GM12878 (cell line): ENCODE data around the gene IRX4. TPM values are rescaled to one million over a fixed set of nuclear protein-coding genes. Genes with fewer than 3 reads are reported as not detected.
"Not testable (repeated sequence)": the region's sequence is repeated elsewhere in the genome, so short reads cannot be mapped to it uniquely, and the experiment has no call there.

Experiments
- ATAC-seq: fragments of 200-7000 bp; cut with Tn5 transposase; 3 replicates; pipeline ENCODE4 v1.9.1; 2020; ENCODE audit warnings: mild to moderate bottlenecking, moderate library complexity
- BruUV-seq: library from RNA; stranded (reverse); fragments of 400-500 nt; replicated peaks from 2 replicates; lab custom pipeline; 2021; lab: Mats Ljungman, UMichigan
- CTCF ChIA-PET: fragments of 300-600 bp; sonication (Branson Sonifier 250); formaldehyde crosslinking; extraction: SDS; loops from one replicate; lab custom pipeline; 2021; ENCODE audit warnings: inconsistent platforms; lab: Yijun Ruan, JAX
- POLR2A ChIA-PET: fragments of 350-600 bp; formaldehyde crosslinking; extraction: SDS; loops from one replicate; lab custom pipeline; 2021; ENCODE audit warnings: inconsistent platforms; lab: Charles Lee
- RAD21 ChIA-PET: fragments of 300-600 bp; sonication (Branson Sonifier 250); formaldehyde crosslinking; loops from one replicate; lab custom pipeline; 2023; ENCODE audit warnings: antibody characterized with exemption; ENCODE audit not compliant: unreplicated experiment; lab: Charles Lee
- SMC1A ChIA-PET: fragments of 300-600 bp; sonication (Branson Sonifier 250); formaldehyde crosslinking; loops from one replicate; lab custom pipeline; 2023; ENCODE audit not compliant: unreplicated experiment, uncharacterized antibody; lab: Charles Lee
- DNase-seq: peaks from one replicate; pipeline ENCODE4 v3.0.0-alpha.2; 2011; ENCODE audit warnings: low read depth, low spot score
- FAIRE-seq: peaks from 3 replicates; lab custom pipeline; 2011; peaks lifted over from hg19 to GRCh38; lab: Jason Lieb, UNC
- H2AFZ ChIP-seq: 2 replicates; pipeline ENCODE4 v1.6.0; 2011; ENCODE audit warnings: low read depth, low read length, control low read depth; ENCODE audit not compliant: control insufficient read depth
- H3K27ac ChIP-seq: 2 replicates; pipeline ENCODE4 v1.5.1; 2011; ENCODE audit warnings: control low read depth; ENCODE audit not compliant: control insufficient read depth, insufficient read depth
- H3K27me3 ChIP-seq, 2 experiments: replicated peaks in 1 of 2; 2 replicates each; pipeline versions ENCODE4 v1.6.0 to v1.6.1; 2011; ENCODE audit warnings: low read length in 1 of 2; ENCODE audit not compliant: control insufficient read depth in 2 of 2, insufficient read depth in 2 of 2
- H3K36me3 ChIP-seq, 2 experiments: 2 replicates each; pipeline ENCODE4 v1.5.1; 2011; ENCODE audit warnings: low read length in 1 of 2; ENCODE audit not compliant: control insufficient read depth in 2 of 2, insufficient read depth in 2 of 2
- H3K4me1 ChIP-seq: 2 replicates; pipeline ENCODE4 v1.6.1; 2011; ENCODE audit warnings: mild to moderate bottlenecking, low read length, moderate library complexity, mixed read lengths; ENCODE audit not compliant: control insufficient read depth, insufficient read depth
- H3K4me2 ChIP-seq: 2 replicates; pipeline ENCODE4 v1.6.0; 2011; ENCODE audit warnings: control low read depth; ENCODE audit not compliant: control insufficient read depth, insufficient read depth
- H3K4me3 ChIP-seq: fragments of 200-600 bp; sonication (generic); 2 replicates; pipeline ENCODE4 v1.5.1; 2016
- H3K79me2 ChIP-seq: 2 replicates; pipeline ENCODE4 v1.6.0; 2011; ENCODE audit warnings: low read length; ENCODE audit not compliant: control insufficient read depth, insufficient read depth
- H3K9ac ChIP-seq: 2 replicates; pipeline ENCODE4 v1.8.0; 2011; ENCODE audit warnings: low read length, control low read depth, mixed read lengths; ENCODE audit not compliant: control insufficient read depth, insufficient read depth
- H3K9me3 ChIP-seq: replicated peaks from 3 replicates; pipeline ENCODE4 v1.5.1; 2011; ENCODE audit warnings: mild to moderate bottlenecking, low read length; ENCODE audit not compliant: control insufficient read depth, insufficient read depth
- H4K20me1 ChIP-seq: 2 replicates; pipeline ENCODE4 v1.6.0; 2011; ENCODE audit not compliant: control insufficient read depth, insufficient read depth
- WGBS: methylation state at CpG from one replicate; pipeline ENCODE4 v1.1.6; 2016; ENCODE audit warnings: low lambda C conversion rate; ENCODE audit not compliant: insufficient replicate concordance, insufficient coverage; ENCODE audit errors: missing lambda C conversion rate; 5-methylcytosine and 5-hydroxymethylcytosine counted together
- in situ Hi-C: fragments of 300-500 bp; cut with MboI; formaldehyde crosslinking; loops from 9 replicates; pipeline ENCODE4 v1.14.3; 2018; ENCODE audit warnings: mixed read lengths
- intact Hi-C: fragments of 100-400 bp; cut with micrococcal nuclease; formaldehyde crosslinking; loops from one replicate; pipeline ENCODE4 v1.14.2; 2022; ENCODE audit not compliant: unreplicated experiment
- polyA plus RNA-seq, 11 experiments: library from polyadenylated mRNA; depleted of rRNA in 4 of 11; unstranded in 6 of 11; stranded (reverse) in 5 of 11; fragments of >200 nt; fragmentation: Nextera tagmentation in 4 of 11; fragmentation: Illumina TruSeq in 1 of 11; extraction: Ambion mirVana in 4 of 11; extraction: Trizol in 1 of 11; gene quantifications; 1 replicate in 1 of 11; 2 replicates in 10 of 11; pipeline versions ENCODE4 v1.2.1 to v1.2.3, GENCODE V29; 2011 to 2016; ENCODE audit warnings: inconsistent platforms in 2 of 11, missing spikeins in 2 of 11, low read depth in 1 of 11
- total RNA-seq, 4 experiments: library from RNA; depleted of rRNA in 3 of 4; stranded (reverse); fragments of >200 nt in 3 of 4; fragmentation: Illumina TruSeq in 1 of 4; extraction: Trizol in 1 of 4; gene quantifications; 2 replicates each; pipeline versions ENCODE4 v1.2.1 to v1.2.3, GENCODE V29; 2013 to 2021
- TF ChIP-seq, protein P1 (sequence below), 3 experiments: IDR thresholded peaks in 2 of 3; conservative IDR thresholded peaks in 1 of 3; 2 replicates each; pipeline ENCODE4 v1.5.1; 2011; ENCODE audit warnings: low read depth in 3 of 3, low read length in 3 of 3, mild to moderate bottlenecking in 3 of 3, control low read depth in 2 of 3, moderate library complexity in 2 of 3, inconsistent platforms in 1 of 3, mixed read lengths in 1 of 3; ENCODE audit not compliant: control insufficient read depth in 2 of 3, insufficient read depth in 1 of 3; ENCODE audit errors: extremely low read depth in 1 of 3

IRX4 gene
- total and polyA plus RNA-seq, 10 of the 15 experiments (the other 5 are each of a cell fraction or from before 2014, with no cell fraction given) = not detected

- Histone ChIP-seq H3K27ac (no peak overlapping the region), H2AFZ (no peak overlapping the region), H3K9me3 (no peaks in the 10 kb centered on the region), H3K4me2 (no peak overlapping the region), H3K4me3 (no peak overlapping the region), H4K20me1 (no peaks in the 10 kb centered on the region), H3K27me3 (peaks cover 0 to 2% of the 10 kb centered on the region in 2 experiments; a peak in 2 of 4 replicates), H3K9ac (no peak overlapping the region), H3K36me3 (no peaks in the 10 kb centered on the region), H3K79me2 (no peaks in the 10 kb centered on the region), H3K4me1 (no peaks in the 10 kb centered on the region)
- no TSS peak for BruUV-seq
- no peak for DNase-seq
- in situ Hi-C loops (no loop called here), intact Hi-C loops (no loop called here)
- CTCF ChIA-PET = no interaction called here
- ATAC-seq = no peak
- 79% methylated on average over 5 of the region's 5 CpGs for WGBS
- FAIRE-seq = no peak
- RAD21 ChIA-PET = no interaction called here
- SMC1A ChIA-PET = no interaction called here
- POLR2A ChIA-PET = no interaction called here
- TF ChIP-seq, protein P1, sequence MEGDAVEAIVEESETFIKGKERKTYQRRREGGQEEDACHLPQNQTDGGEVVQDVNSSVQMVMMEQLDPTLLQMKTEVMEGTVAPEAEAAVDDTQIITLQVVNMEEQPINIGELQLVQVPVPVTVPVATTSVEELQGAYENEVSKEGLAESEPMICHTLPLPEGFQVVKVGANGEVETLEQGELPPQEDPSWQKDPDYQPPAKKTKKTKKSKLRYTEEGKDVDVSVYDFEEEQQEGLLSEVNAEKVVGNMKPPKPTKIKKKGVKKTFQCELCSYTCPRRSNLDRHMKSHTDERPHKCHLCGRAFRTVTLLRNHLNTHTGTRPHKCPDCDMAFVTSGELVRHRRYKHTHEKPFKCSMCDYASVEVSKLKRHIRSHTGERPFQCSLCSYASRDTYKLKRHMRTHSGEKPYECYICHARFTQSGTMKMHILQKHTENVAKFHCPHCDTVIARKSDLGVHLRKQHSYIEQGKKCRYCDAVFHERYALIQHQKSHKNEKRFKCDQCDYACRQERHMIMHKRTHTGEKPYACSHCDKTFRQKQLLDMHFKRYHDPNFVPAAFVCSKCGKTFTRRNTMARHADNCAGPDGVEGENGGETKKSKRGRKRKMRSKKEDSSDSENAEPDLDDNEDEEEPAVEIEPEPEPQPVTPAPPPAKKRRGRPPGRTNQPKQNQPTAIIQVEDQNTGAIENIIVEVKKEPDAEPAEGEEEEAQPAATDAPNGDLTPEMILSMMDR (IDR thresholded peaks at IDR 0.05 in 2 of 3, conservative IDR thresholded peaks at IDR 0.05 in 1 of 3; ENCODE audit: control insufficient read depth in 2 of 3, extremely low read depth in 1 of 3, insufficient read depth in 1 of 3, low read depth in 3 of 3, low read length in 3 of 3) = no peak
Measured at GRCh38 chr5:1844708-1845436, 37.9 kb downstream of the IRX4 start.

DNA sequence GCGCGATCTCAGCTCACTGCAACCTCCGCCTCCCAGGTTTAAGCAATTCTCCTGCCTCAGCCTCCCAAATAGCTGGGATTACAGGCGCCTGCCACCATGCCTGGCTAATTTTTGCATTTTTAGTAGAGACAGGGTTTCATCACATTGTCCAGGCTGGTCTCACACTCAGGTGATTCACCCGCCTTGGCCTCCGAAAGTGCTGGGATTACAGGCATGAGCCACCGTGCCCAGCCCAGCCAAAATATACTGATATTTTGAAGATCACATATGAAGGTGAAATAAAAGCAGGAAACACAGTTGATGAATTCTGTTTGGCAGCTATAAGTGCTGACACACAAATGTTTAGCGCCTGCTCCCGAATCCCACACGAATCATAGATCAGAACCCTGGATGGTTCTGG, 39.0 kb downstream of the IRX4 start:
- H3K4me1 ChIP-seq, H3K9ac ChIP-seq, H3K9me3 ChIP-seq, H3K4me3 ChIP-seq, FAIRE-seq, CTCF ChIA-PET, H3K27me3 ChIP-seq, POLR2A ChIA-PET, intact Hi-C loops, H3K36me3 ChIP-seq, ATAC-seq, H2AFZ ChIP-seq, H4K20me1 ChIP-seq, BruUV-seq, in situ Hi-C loops, RAD21 ChIA-PET, H3K27ac ChIP-seq, H3K4me2 ChIP-seq, H3K79me2 ChIP-seq, DNase-seq, SMC1A ChIA-PET: not testable (repeated sequence)
- 25% methylated on average over 10 of the region's 10 CpGs for WGBS
